Measurements from ENCODE around the gene PROZ. TPM values are rescaled to one million over a fixed set of nuclear protein-coding genes. Genes with fewer than 3 reads are reported as not detected.

PROZ gene
- total RNA-seq, 1 donor from 2014 or later = not detected

DNA sequence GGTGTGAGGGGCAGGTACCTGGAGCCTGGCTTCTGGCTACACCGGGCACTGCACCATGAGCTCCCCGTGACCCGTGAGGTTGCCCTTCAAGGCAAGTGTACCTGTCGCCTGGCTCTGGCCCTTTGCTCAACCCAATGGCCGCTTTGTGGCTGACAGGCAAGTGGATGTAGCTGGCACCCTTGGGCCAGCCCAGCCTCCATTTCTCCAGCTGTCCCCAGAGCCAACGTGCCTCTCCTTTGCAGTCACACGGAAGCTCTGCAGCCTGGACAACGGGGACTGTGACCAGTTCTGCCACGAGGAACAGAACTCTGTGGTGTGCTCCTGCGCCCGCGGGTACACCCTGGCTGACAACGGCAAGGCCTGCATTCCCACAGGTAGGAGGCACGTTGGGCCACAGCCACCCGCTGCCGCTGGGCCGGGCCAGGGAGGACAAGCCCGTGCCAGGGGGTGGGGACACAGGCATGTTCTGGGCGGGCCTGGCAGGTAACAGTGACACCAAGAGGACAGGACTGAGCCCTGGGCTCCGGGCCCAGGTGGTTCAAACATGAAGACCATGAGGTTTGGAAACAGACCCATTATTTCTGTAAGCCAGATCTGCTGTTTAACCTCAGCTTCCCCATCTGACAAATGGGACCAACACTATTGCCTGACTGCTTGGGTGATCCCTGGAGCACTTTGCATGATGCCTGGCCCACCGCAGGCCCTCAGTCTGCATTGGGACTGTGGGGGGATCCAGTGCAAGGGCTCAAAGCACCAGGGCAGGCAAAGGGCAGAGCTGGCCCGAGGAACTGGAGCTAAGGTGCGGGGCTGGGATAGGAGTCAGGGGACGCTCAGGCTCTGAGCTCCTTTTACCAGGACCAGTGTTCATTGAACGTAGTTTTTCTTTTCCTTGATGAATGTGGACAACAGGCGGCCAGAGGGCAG is 17.5 kb upstream of the PROZ start:
- no peak for DNase-seq (ENCODE audit: low read depth, low spot score)

DNA sequence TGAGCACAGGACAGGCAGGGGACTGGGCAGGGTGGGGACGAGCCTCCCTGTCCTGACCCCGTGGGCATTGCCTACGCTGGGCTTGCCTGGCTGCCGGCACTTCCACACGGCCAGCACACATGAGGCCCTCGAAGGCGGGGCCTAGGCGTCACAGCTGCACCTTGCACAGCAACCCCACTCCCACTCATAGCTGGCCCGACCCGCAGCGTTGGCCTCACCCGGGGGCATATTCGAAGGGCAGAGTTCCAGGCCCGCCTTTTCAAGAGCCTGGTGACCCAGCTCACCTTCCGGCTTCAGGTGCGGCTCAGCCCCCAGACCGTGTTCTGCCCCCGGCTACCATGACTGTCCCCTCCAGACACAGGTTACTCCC is 16.9 kb upstream of the PROZ start:
- no peak for DNase-seq (ENCODE audit: low read depth, low spot score)

DNA sequence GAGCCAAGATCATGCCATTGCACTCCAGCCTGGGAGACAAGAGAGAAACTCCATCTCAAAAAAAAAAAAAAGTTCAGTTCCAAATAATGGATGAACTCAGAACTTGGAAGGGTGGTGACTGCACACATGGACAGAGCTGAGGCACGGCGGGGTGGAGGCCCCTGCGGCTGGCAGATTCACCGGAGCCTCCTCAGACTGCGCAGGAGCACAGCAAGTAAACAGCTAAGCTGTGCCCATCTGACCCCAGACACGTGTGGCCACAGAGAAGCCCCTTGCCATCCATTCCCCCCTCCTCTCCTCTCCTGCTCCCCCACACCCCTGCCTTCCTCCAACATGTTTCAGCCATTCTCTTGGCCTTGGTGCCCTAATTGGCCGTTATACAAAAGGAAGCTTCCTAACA is 15.6 kb upstream of the PROZ start:
- DNase-seq (ENCODE audit: low read depth, low spot score) = no peak

DNA sequence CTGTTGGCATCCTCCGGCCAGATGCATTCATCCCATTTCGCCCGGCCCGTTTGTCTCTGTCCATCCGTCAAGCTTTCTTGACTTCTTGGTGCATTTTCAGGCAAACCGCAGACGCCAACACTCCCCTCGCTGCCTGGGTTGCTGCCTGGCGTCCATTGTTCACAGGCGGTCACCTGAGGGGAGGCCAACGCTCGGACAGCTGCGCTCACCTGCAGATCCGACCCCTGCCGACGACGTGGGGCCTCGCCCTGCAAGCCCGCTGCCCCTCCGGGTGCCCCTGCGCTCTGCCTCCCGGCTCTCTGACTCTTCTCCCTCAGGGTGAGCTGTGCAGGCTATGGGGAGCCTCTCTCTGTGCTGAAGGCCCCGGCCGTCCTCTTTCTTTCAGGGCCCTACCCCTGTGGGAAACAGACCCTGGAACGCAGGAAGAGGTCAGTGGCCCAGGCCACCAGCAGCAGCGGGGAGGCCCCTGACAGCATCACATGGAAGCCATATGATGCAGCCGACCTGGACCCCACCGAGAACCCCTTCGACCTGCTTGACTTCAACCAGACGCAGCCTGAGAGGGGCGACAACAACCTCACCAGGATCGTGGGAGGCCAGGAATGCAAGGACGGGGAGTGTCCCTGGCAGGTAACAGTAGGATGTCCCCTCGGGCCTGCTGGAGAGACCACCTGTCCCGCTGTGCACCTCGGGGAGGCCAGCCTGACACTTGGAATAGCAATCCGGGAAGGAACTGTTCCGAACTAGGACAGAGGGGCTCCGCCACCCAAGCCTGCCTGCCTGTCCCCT is 14.8 kb upstream of the PROZ start:
- DNase-seq (ENCODE audit: low read depth, low spot score) = no peak

DNA sequence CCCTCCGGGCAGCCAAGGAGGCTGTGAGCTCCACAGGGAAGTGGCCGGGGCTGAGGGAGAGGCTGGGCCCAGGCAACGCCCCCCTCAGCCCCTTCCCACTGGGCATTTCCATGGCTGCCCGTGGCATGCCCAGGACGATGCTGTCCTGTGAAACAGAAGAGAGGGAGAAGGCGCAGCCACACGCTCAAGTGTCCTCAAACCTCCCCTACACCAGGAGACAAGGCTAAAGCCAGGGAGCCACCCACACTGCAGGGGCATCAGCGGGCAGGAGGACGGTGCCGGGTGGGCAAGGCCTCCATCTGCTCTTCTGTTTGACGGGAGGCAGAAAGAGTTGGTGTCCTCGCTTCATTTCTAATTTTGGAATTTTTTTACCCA is 14.2 kb upstream of the PROZ start:
- DNase-seq (ENCODE audit: low read depth, low spot score) = no peak

DNA sequence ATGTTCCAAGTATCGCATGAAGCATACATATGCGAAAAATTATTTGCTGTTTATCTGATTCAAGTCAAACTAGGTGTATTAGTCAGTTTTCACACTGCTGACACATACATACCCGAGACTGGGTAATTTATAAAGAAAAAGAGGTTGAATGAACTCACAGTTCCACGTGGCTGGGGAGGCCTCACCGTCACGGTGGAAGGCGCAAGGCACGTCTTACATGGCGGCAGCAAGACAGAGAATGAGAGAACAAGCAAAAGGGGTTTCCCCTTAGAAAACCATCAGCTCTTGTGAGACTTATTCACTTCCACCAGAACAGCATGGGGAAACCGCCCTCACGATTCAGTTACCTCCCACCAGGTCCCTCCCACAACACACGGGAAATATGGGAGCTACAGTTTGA is 13.0 kb upstream of the PROZ start:
- no peak for DNase-seq (ENCODE audit: low read depth, low spot score)

DNA sequence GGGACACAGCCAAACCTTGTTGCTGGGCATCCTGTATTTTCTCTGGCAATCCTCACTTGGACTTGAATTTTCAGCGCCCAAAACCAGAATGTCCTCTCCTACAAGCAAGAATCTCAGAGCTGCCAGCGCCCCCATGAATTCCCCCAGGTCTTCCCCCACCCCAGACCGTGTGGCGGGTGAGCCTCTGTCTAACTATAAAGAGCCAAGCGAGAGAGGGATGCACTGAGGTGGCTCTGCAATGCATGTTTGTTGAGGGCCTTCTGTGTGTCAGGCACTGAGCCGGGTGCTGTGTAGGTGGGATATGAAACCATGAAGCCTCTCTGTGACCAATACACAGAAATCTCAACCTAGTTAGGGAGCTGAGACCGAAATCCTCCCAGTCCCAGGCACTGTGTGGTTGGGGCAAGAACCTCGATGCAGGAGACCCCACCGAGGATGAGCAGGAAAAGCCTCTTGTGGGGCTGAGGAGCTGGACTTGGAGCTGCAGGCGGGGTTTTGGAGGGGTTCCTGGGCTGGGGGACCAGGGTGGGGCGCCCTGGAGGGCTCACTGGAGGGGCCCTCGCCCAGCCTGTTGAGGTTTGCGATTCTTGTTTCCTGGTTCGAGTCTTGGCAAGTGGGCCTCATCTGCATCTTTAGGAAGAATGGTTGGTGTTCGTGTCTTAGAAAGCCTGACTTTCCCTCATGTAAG is 12.4 kb upstream of the PROZ start:
- no peak for DNase-seq (ENCODE audit: low read depth, low spot score)

DNA sequence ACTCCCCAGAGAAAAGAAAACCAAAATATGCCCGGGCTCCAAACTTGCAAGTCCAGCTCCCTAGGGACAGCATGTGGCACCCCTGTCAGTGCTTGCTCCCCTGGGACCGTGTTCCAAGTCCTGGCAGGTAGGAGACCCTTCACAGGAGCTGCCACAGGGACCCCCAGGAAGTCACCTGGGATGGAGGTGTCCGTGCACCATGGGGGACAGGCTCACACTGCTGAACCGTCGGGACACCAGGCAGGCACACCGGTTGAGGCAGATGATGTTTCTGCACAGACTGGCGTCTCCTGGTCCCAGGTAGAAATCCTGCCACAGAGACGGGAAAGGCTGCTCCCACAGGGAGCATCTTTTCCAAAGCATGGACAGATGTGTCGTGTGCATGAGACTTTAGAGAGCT is 11.7 kb upstream of the PROZ start:
- no peak for DNase-seq (ENCODE audit: low read depth, low spot score)

DNA sequence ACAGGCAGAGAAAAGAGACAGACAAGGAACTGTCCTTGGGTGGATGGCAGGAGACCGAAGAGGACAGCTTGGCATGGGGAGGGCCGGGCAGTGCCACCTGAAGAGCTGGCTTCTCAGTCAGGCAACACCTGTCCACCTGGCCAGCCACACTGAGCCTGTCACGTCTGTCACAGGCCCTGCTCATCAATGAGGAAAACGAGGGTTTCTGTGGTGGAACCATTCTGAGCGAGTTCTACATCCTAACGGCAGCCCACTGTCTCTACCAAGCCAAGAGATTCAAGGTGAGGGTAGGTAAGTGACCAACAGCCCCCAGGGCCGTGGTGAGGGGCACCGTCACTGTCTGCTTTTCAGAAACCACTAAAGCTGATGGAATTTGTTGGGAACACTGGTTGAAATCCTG is 11.2 kb upstream of the PROZ start:
- no peak for DNase-seq (ENCODE audit: low read depth, low spot score)

DNA sequence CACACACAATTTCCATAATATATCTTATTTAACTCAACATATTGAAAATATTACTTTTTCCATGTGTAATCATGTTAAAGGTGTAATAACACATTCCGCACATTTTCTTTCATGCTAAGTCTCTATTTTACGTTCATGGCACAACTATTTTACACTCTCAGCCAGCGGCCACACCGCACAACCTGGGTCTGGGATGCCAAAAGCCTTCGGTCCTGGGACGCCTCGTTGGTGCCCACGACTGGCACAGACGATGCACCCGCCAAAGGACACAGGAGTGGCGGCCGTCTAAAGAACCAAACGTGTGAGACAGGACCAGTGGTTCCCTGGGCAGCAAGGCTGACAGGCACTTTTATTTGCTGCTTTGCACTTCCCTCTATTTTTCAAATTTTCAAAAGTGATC is 10.0 kb upstream of the PROZ start:
- DNase-seq (ENCODE audit: low read depth, low spot score) = no peak

DNA sequence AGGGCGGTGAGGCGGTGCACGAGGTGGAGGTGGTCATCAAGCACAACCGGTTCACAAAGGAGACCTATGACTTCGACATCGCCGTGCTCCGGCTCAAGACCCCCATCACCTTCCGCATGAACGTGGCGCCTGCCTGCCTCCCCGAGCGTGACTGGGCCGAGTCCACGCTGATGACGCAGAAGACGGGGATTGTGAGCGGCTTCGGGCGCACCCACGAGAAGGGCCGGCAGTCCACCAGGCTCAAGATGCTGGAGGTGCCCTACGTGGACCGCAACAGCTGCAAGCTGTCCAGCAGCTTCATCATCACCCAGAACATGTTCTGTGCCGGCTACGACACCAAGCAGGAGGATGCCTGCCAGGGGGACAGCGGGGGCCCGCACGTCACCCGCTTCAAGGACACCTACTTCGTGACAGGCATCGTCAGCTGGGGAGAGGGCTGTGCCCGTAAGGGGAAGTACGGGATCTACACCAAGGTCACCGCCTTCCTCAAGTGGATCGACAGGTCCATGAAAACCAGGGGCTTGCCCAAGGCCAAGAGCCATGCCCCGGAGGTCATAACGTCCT is 9.4 kb upstream of the PROZ start:
- no peak for DNase-seq (ENCODE audit: low read depth, low spot score)

DNA sequence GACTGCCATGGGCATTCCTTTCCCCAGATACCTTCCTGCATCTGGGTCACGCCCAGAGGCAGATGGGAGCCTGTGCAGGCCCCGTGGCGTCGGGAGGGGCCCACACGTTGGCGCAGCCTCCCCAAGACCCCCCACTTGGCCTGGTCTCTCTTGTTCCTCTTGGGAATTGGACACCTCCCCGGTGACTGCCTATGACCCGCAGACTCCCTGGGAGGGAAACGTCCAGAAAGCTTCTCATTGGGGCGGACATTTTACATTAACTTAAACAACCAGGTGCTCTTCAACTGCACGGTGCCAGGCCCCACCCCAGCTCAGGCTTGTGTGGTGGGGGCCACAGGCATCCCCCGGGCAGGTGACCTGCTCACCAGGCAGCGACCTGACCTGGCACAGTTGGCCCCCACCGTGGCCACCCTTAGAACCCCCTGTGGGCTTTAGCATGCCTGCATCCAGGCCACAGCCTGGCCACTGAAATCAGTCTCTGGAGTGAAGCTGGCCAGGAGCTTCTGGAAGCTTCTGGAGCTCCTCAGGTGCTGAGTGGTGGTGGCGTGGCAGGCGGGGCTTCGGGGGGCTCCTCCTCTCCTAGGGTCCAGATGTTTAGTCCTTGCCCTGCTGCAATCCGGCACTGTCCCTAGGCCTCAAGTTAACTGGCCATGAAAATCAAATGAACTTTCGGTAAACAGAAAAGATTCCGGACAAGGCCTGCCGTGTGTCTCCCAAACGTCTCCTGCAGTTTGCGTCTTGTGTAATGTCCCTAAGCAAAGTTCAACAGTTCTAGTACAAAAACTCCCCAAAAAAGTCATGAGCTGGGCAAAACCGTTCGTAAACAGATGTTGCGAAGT is 8.5 kb upstream of the PROZ start:
- DNase-seq (ENCODE audit: low read depth, low spot score) = no peak

DNA sequence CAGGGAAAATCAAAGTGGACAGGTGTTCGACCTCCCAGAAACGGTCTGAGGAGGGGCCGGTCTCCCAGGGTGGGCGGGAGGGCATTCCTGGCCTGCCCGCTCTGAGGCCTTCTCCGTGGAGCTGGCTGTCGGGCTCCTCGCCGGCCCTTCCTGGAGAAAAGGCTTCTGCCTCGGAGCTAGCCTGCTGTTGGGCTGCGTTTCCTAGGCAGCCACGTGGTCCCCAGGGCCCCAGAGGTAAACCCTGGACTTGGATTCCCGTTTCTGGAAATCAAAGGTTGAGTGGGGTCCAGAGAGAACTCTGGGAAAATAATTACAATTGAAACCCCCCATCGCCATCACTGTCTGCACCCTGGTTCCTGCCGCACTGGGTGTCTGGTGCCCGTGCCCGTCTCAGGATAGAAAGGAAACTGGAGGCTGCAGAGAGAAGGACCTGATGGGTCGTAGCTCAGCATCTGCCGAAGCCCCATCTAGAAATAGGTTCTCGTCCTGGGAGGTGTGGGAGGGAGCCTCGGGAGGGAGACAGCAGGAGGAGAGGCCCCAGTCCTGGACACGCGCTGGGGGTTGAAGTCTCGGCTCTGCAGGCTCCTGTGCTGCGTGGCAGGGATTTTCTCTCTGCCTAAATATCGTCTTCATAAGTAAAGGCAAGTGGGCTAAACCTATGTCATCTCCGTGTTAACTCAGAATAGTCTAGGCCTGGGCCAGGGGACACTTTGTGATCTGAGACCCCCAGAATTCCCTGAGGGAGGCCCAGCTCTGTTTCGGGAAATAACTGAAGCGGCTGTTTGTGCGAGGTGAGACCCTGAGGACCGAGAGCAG is 7.7 kb upstream of the PROZ start:
- no peak for DNase-seq (ENCODE audit: low read depth, low spot score)

DNA sequence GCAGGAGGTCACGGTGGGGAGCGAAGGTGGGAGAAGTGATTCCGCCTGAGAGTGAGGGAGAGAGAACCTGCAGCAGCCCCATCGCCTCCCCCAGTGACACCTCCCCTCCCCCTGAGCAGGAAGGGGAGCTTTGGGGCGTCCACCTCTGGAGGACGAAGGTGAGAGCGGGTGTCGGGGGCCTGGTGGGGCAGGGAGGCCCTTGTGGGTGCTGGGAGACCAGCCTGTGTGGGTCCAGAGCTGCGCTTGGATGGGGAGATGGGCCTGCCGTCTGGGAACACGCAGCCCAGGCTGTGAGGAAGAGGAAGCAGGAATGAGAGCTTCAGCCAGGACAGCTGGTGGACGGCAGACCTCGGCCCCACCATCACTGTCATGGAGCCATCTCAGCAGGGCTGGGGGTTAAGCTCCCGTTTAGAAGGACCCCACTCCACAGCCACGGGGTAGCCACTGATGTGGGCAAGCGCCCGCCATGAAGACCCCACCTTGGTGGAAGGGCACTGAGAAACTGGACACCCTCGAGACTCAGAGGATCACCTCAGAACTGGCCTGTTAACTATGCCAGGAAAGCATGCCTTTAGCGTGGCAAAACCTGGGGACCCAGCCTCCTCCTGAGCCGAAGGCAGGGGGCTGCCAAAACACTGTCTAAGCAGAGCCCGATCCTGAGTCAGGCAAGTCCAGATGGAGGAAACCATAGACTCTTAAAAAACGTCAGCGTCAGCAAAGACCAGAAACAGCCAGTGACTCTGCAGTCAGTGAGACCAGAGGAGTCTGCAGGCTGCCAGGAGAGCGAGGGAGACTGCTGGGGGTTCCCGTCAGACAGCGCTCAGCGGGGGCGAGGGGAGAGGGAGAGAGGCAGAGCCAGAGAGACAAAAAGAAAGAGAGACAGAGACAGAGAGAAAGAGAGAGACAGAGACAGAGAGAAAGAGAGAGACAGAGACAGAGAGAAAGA is 6.4 kb upstream of the PROZ start:
- DNase-seq (ENCODE audit: low read depth, low spot score) = no peak

DNA sequence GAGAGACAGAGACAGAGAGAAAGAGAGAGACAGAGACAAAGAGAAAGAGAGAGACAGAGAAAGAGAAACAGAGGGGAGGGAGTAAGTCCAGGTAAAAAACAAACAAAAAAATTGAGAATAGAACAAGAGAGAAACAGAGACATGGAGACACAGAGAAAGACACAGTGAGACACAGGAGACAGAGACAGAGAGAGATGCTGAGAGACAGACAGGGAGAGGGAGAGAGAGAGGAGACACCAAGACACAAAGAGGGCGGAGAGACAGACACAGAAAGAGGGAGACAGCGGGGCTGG is 5.8 kb upstream of the PROZ start:
- DNase-seq (ENCODE audit: low read depth, low spot score) = no peak

DNA sequence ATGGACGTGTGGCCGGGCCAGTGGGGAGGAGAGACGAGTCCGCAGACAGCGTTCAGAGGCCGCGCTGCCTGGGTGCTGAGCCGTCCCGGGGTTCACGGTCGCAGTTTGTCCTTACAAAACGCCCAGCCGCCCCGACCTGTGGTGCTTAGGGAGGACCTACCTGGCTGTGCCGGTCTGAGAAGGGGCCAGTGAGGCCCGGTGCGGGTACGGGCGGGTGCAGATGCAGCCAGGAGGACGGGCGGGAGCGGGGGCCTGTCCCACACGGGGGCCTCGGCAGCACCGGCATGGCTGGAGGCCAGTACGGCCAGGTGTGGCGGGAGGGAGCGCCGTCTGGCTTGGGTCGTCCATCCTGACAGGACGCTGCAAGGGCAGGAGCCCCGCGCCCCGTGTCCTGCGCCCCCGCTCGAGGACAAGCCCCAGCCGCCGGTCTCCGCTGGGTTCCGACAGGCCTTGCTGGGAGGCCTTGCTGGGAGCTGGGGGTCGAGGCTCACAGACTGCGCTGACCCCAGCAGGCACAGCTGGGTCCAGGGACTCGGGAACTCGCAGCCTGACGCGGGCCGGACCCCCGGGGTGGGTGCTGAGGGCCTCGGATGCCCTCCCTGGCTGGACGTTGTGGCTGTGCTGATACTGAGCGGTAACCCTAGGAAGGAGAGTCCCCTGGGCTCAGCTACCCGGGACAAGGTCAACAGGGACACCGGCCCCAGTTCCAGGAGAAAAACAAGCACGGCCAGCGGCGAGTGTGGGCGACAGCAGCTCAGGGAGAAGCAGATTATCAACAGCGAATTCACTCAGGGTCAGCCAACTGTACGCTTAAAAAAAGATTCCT is 5.3 kb upstream of the PROZ start:
- DNase-seq (ENCODE audit: low read depth, low spot score) = no peak

DNA sequence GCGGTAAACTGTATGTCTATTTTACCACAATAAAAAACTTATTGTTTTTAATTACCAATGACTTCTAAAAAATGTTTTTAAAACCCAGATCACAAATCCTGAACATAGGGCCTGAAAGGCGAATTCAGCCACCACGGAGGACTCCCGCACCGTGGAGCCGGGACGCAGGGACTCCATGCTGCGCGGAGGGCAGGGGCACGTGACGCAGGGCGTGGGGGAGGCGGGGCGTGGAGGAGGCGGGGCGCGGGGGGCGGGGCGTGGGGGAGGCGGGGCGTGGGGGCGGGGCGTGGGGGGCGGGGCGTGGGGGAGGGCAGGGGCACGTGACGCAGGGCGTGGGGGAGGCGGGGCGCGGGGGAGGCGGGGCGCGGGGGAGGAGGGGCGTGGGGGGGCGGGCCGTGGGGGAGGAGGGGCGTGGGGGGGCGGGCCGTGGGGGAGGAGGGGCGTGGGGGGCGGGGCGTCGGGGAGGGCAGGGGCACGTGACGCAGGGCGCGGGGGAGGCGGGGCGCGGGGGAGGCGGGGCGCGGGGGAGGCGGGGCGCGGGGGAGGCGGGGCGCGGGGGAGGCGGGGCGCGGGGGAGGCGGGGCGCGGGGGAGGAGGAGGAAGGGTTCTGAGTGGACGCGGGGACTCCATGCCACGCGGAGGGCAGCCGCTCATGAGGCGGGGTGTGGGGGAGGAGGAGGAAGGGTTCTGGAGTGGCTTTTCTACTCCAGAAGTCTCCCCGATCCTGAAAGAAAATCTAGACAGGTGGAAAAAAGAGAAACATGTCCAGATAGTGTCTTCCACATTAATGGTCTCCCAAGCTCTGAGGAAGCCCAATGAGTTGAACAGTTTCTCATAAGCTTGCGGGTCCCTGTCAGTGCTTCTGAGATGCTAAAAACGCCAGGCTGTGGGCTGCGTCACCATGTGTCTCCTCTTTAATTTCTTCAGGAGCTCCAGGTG is 4.4 kb upstream of the PROZ start:
- no peak for DNase-seq (ENCODE audit: low read depth, low spot score)

Measured in pulmonary artery endothelial cell (primary cell).